ENCODE data around the gene DBI.

DNA sequence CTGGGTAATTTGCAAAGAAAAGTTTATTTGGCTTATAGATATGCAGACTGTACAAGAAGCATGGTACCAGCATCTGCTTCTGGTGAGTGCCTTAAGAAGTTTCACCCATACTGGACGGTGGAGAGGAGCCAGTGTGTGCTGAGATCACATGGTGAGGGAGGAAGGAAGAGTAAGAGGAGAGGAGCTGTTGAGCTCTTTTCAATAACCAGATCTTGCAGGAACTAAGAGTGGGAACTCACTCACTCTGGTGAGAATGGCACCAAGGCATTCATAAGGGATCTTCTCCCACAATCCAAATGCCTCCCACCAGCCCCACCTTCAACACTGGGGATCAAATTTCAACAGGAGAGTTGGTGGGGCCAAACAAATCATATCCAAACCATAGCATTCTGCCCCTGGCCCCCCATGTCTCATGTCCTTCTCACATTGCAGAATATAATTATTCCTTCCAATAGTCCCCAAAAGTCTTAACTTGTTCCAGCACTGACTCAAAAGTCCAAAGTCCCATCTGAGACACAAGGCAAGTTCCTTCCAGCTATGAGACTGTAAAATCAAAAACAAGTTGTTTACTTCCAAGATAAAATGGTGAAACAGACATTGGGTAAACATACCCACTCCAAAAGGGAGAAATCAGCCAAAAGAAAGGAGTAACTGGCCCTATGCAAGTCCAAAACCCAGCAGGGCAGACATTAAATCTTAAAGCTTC lies 53.2 kb downstream of the DBI start:
- TF ChIP-seq, protein P1, sequence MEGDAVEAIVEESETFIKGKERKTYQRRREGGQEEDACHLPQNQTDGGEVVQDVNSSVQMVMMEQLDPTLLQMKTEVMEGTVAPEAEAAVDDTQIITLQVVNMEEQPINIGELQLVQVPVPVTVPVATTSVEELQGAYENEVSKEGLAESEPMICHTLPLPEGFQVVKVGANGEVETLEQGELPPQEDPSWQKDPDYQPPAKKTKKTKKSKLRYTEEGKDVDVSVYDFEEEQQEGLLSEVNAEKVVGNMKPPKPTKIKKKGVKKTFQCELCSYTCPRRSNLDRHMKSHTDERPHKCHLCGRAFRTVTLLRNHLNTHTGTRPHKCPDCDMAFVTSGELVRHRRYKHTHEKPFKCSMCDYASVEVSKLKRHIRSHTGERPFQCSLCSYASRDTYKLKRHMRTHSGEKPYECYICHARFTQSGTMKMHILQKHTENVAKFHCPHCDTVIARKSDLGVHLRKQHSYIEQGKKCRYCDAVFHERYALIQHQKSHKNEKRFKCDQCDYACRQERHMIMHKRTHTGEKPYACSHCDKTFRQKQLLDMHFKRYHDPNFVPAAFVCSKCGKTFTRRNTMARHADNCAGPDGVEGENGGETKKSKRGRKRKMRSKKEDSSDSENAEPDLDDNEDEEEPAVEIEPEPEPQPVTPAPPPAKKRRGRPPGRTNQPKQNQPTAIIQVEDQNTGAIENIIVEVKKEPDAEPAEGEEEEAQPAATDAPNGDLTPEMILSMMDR (IDR thresholded peaks at IDR 0.05) = no peak
- no peak for TF ChIP-seq POLR2A (IDR thresholded peaks at IDR 0.05)

Measured in body of pancreas (tissue), 4 donors.